NCI-H345 treated with DMSO at 0.1 percent for 48 hours (cell line): ENCODE measurements around the gene FOXB1.

Experiments used
- DNase-seq: peaks from one replicate; lab custom pipeline; 2025; ENCODE audit not compliant: unreplicated experiment; lab: John Stamatoyannopoulos, UW

FOXB1 gene

DNA sequence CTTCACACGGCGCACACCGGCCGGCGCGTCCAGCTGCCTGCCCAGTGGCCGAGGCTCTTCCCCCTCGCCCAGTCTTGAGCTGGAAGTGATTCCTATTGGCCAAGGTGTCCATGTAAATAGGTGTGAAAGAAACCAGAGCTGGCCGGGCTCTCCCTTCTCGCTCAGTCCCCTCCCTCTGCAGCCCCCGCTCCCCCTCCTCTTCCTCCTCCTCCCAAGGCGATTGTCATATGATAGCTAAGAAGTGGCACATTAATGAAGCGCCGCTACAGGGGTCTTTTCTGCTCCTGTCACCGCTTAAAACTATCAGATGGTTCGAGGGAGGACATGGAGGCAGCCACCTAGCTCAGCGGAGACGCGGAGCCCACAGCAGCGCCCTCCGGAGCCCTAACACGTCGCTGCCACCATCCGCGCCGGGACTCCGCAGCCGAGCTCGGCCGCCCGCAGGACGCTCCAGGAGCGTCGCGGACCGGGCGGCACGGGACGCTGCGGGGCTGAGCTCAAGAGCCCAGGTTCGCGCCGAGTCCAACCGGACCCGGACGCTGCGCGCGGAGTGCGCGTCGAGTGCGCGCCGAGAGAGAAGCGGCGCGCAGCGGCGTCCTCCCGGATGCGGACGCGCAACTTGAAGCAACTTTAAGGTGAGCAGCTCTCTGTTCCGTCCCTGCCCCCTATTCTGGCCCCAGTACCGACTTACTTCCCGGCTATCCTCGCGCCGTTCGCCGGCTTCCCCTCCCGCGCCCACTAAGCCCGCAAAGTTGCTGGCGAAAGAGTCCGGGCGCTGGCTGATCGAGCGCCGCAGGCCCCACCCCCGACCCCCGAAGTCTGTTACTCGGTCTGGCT, at the start of gene FOXB1:
Gene FOXB1, plus strand, starts transcription at position 303 of the 837 bp plus-strand sequence. CDS start 653 bp downstream, outside the sequence.
- peak; percentile 63 for DNase-seq

DNA sequence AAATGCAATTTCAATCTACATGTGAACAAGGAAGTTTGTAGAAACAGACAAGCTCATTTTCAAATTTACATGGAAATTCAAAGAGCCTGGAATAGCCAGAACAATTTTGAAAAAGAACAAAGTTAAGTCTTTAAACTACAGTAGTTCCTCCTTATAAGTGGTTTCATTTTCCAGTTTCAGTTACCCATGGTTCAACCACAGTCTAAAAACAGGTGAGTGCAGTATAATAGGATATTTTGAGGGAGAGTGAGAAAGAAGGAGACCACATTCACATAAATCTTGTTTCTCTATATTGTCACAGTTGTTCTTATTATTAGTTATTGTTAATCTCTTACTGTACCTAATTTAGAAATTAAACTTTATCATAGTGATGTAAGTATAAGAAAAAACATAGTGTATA, 45.8 kb upstream of the FOXB1 start:
- no peak for DNase-seq

- DNase-seq: no peak
These were observed 43.8 kb upstream of the FOXB1 start for GRCh38 chr15:59960318-59960717.

GRCh38 chr15:59963322-59963721, 40.8 kb upstream of the FOXB1 start:
- DNase-seq: no peak

GRCh38 chr15:59963925-59964324, 40.2 kb upstream of the FOXB1 start:
- DNase-seq: no peak

DNA sequence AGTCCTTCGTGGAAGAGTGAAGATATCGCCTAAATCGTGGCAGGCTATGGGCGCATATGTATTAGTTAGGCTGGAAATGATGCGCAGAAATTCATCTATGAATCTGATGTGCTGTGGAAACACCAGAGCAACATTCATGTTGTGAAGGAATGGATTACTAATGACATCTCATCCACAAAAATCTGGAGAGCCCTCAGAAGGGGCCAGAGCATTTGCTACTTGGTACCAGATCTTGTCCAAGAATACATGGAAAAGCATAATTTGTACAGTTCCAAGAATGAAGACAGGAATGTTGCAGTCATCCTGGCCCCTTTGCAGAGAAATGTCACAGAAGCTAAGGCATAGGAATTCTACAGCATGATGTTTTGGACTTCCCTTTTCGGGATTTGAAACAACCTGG, 38.4 kb upstream of the FOXB1 start:
- no peak for DNase-seq

GRCh38 chr15:59966262-59966661, 37.8 kb upstream of the FOXB1 start:
- DNase-seq: no peak

DNA sequence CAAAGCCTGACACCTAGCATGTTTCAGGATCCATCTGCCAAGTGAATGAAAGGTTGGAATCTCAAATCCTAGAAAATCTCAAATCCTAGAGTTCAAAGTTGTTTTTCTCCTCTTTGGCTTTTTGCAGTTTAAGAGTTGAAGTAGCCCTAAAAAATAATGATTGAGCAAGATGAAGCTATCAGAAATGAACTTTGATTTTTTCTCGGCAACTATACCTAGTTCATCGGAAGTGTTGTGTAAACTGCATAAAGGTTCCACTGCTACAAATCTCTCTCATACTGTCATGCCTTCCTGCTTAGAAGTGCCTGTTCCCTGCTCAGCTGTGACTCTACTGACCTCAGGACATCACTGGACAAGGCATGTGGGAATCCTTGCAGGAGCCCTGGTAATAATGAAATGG, 35.8 kb upstream of the FOXB1 start:
- DNase-seq: no peak

DNA sequence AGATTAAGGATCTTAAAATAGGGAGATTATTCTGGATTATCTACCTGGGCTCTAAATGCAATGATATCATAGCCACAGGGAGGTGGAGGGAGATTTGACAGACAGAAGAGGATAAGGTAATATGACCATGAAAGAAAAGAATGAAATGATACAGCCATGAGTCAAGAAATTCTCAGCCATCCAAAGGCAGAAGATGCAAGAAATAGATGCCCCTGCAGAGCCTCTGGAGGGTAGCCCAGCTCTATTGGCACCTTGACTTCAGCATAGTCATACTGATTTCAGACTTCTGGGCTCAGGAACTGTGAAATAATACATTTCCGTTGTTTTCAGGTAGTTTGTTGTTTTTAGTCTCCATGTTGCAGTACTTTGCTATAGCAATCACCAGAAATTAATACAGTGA, 31.9 kb upstream of the FOXB1 start:
- no peak for DNase-seq

- DNase-seq: no peak
These were observed 27.4 kb upstream of the FOXB1 start for GRCh38 chr15:59976480-59977271.

DNA sequence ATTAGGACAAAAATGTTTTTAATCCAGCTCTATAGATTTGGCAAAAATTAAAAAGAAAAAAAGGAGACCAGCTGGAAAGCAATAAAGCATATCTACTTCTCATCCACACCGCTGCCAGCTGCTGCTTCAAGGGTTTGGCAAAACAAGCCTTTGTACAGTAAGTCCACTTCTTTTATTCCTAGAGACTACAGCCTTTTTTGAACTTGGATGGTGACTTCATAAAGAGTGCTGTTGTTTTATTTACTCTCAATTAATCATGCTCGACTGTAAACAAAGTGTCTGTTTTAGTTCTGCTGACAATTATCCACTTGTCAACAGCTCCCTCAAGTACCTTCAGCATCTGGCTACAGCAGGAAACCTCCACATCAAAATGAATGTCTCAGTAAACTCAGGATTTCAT, 12.3 kb upstream of the FOXB1 start:
- peak; percentile 89 for DNase-seq

DNA sequence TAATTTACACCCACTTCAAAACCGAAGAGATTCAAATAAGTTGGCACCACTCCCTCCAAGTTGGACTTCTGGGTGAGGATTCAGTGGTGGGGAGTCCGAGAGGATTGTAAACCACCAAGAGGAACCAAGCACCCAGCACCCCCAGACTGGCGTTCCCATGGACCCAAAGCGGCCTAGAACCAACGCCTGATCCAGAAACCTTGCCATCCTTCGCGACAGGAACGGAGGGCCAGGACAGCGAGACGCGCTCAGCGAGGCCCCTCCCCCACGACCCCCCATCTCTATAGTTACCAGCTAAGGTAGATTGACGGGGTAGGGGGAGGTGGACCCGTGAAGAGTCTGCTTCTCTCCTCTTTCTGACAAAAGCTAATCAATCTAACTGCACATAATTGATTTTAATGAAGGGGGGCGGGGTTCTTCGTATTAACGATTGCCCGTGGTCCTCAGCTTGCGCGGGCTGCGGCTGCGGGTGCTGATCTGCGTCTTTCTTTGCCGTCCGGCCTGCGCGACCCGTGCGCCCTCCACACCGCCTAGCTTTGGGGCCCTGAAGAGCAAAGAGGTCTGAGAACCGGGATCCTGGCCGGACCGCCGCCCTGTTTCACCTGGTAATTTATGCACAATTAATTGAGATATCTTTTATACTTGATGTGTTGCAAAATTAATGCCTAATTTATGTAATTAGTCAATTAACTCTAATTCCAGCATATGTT, 10.9 kb upstream of the FOXB1 start:
- DNase-seq: no peak

GRCh38 chr15:59993950-59994401, 10.1 kb upstream of the FOXB1 start:
- no peak for DNase-seq

- DNase-seq: no peak
These were observed 9.6 kb upstream of the FOXB1 start for GRCh38 chr15:59994526-59994887.

- no peak for DNase-seq
These were observed 9.1 kb upstream of the FOXB1 start for GRCh38 chr15:59994888-59995557.

DNA sequence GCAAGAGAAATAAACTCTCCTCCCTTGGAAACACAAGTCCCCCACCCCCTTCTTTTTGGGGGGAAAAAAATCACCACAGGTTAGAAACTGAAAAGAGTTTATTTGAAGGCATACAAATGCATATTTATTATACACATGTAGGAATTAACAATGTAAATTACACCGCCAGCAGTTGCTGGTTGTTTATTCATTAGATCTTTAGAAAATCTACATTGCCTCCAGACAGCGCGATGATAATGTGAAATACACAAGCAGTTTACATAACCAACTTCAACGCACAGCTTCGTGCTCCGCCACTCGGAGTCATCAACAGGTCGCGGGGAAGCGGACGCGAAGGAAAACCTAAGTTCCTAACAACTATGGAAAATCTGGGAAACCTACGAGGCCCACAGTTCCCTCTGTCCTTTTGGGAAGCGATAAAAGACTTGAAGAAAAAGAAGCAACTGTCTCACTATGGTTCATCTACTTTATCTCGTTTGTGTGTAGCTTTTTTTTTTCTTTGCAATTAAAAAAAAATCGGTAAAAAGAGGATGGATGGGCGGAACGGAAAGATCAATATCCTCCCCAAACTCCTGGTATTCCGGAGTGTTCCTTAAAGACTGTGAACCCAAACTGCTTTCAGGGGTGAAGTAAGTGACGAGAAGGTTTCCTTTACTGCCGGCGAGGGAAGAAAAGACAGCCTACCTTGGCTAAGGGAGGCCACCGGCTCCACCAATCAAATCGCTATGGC, 8.4 kb upstream of the FOXB1 start:
- DNase-seq: no peak

- DNase-seq: no peak
These were observed 7.6 kb upstream of the FOXB1 start for GRCh38 chr15:59996298-59997041.

DNA sequence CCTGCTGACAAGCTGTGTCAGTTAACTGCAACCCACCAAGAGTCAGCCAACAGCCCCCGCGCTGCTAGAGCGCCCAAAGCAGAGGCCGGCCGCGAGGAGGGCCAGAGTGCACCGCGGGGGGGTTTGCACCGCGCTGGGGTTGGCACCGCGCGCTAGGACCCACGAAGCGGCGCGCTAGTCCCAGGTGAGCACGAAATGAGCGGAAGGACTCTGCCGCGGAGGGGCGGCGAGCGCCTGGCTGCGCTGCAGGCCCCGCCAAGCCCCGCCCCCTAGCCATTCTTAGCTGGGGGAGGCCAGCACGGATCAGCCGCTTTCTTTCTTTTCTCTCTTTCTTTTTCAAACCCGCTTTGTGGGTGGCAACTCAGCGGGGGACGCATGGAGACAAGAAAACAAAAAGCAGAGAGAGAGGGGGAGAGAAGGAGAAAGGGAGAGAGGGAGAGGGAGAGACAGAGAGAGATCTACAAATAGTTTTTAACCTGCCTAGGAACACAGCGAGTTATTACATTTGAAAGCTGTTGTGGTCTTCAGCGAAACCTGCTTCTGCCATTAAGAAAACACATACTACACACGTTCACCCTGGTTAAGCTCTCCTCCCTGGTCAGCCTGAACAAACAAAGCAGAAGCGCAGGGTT, 6.9 kb upstream of the FOXB1 start:
- DNase-seq: peak; percentile 75

- DNase-seq: peak; percentile 50
These were observed 5.7 kb upstream of the FOXB1 start for GRCh38 chr15:59998305-59998949.
